Activated CD4-positive, alpha-beta T cell treated with anti-CD3 and anti-CD28 coated beads for 36 hours (primary cell): ENCODE results near the gene ENHO. TPM values are rescaled to one million over a fixed set of nuclear protein-coding genes. Genes with fewer than 3 reads are reported as not detected.

Experiments used
- ATAC-seq: fragments of 200-7000 bp; cut with Tn5 transposase; one replicate; pipeline ENCODE4 v1.10.0; 2021; ENCODE audit warnings: mild to moderate bottlenecking, moderate library complexity
- CTCF ChIA-PET: fragments of 350-600 bp; sonication (Branson Sonifier 250); formaldehyde crosslinking; loops from one replicate; lab custom pipeline; 2021; ENCODE audit warnings: antibody characterized with exemption; lab: Charles Lee
- POLR2A ChIA-PET: fragments of 350-600 bp; sonication (Branson Sonifier 250); formaldehyde crosslinking; loops from one replicate; lab custom pipeline; 2021; ENCODE audit warnings: antibody characterized with exemption, inconsistent platforms; lab: Charles Lee
- DNase-seq: peaks from one replicate; pipeline ENCODE4 v3.0.0-alpha.2; 2020
- H3K27ac Mint-ChIP-seq: one replicate; pipeline ENCODE4 v1.8.0; 2021; ENCODE audit warnings: mixed read lengths
- H3K27me3 Mint-ChIP-seq: one replicate; pipeline ENCODE4 v1.8.0; 2021; ENCODE audit warnings: mixed read lengths
- H3K36me3 Mint-ChIP-seq: one replicate; pipeline ENCODE4 v1.8.0; 2021; ENCODE audit warnings: low read depth, mixed read lengths
- H3K4me1 Mint-ChIP-seq: one replicate; pipeline ENCODE4 v1.8.0; 2021; ENCODE audit warnings: mixed read lengths
- H3K4me3 Mint-ChIP-seq: one replicate; pipeline ENCODE4 v1.8.0; 2021; ENCODE audit warnings: mild to moderate bottlenecking, moderate library complexity, mixed read lengths
- H3K9me3 Mint-ChIP-seq: one replicate; pipeline ENCODE4 v1.8.0; 2021; ENCODE audit warnings: low read depth, mixed read lengths
- intact Hi-C, 2 experiments: fragments of 100-400 bp; cut with DNase I in 1 of 2; cut with micrococcal nuclease in 1 of 2; formaldehyde crosslinking; loops; one replicate each; pipeline versions ENCODE4 v1.14.2 to v1.15.1; 2022 to 2024; cut with DNase I, micrococcal nuclease
- total RNA-seq, 2 experiments: library from RNA; stranded (reverse); gene quantifications; one replicate each; pipeline ENCODE4 v1.2.3, GENCODE V29; 2021

The ENHO gene
- total RNA-seq, 2 experiments from 2014 or later, result not detected

- ATAC-seq (no peak), DNase-seq (no peak)
- POLR2A ChIA-PET, result no interaction called here
- no peaks in the 10 kb centered on the region for H3K4me1 Mint-ChIP-seq
- intact Hi-C loops, result no loop called here
- H3K27me3 Mint-ChIP-seq, result peaks cover 12% of the 10 kb centered on the region
- H3K9me3 Mint-ChIP-seq, result no peaks in the 10 kb centered on the region
- no peak overlapping the region for H3K27ac Mint-ChIP-seq
- CTCF ChIA-PET, result interaction anchor here (0.8 to 1.0 kb wide), 2 partner anchors 8 to 151 kb away, joined by 3 read pairs; no protein-coding TSS in a partner anchor
- no peaks in the 10 kb centered on the region for H3K36me3 Mint-ChIP-seq
- no peak overlapping the region for H3K4me3 Mint-ChIP-seq
These were observed 32.2 kb upstream of the ENHO start for GRCh38 chr9:34555002-34555348.

GRCh38 chr9:34554211-34555001, 31.6 kb upstream of the ENHO start:
- peaks cover 10% of the 10 kb centered on the region for H3K27me3 Mint-ChIP-seq
- CTCF ChIA-PET, result interaction anchor here (1.0 kb wide), 1 partner anchor 150 kb away, joined by 3 read pairs; no protein-coding TSS in a partner anchor

GRCh38 chr9:34553511-34554021, 30.8 kb upstream of the ENHO start:
- POLR2A ChIA-PET, result interaction anchor here (0.6 kb wide), 1 partner anchor 498 kb away, joined by 3 read pairs; no protein-coding TSS in a partner anchor
- no peak overlapping the region for H3K27ac Mint-ChIP-seq
- no peak for DNase-seq
- no peak overlapping the region for H3K4me3 Mint-ChIP-seq
- no peaks in the 10 kb centered on the region for H3K9me3 Mint-ChIP-seq
- peaks cover 8% of the 10 kb centered on the region for H3K27me3 Mint-ChIP-seq
- no peaks in the 10 kb centered on the region for H3K4me1 Mint-ChIP-seq
- intact Hi-C loops, result no loop called here
- no peak for ATAC-seq
- no peaks in the 10 kb centered on the region for H3K36me3 Mint-ChIP-seq
- CTCF ChIA-PET, result no interaction called here

More at GRCh38 chr9:34554211-34555001, 31.6 kb upstream of the ENHO start:
- Mint-ChIP-seq H3K9me3 (no peaks in the 10 kb centered on the region), H3K36me3 (no peaks in the 10 kb centered on the region), H3K27ac (no peak overlapping the region), H3K4me1 (no peaks in the 10 kb centered on the region), H3K4me3 (no peak overlapping the region)
- intact Hi-C loops, result no loop called here
- DNase-seq (no peak), ATAC-seq (no peak)
- POLR2A ChIA-PET, result no interaction called here

GRCh38 chr9:34552986-34553385, 30.2 kb upstream of the ENHO start:
- H3K4me3 Mint-ChIP-seq, result no peak overlapping the region
- H3K27ac Mint-ChIP-seq, result no peak overlapping the region
- ChIA-PET CTCF (no interaction called here), POLR2A (interaction anchor here (0.6 kb wide), 1 partner anchor 498 kb away, joined by 3 read pairs; no protein-coding TSS in a partner anchor)
- no peak for ATAC-seq
- no peaks in the 10 kb centered on the region for H3K36me3 Mint-ChIP-seq
- intact Hi-C loops, result no loop called here
- H3K9me3 Mint-ChIP-seq, result no peaks in the 10 kb centered on the region
- peaks cover 13% of the 10 kb centered on the region for H3K27me3 Mint-ChIP-seq
- no peak for DNase-seq
- no peaks in the 10 kb centered on the region for H3K4me1 Mint-ChIP-seq

- intact Hi-C loops, result no loop called here
- Mint-ChIP-seq H3K4me1 (no peaks in the 10 kb centered on the region), H3K36me3 (no peaks in the 10 kb centered on the region), H3K27me3 (peaks cover 11% of the 10 kb centered on the region), H3K27ac (no peak overlapping the region), H3K9me3 (no peaks in the 10 kb centered on the region), H3K4me3 (no peak overlapping the region)
- ChIA-PET CTCF (no interaction called here), POLR2A (no interaction called here)
- ATAC-seq (no peak), DNase-seq (no peak)
These were observed 29.8 kb upstream of the ENHO start for GRCh38 chr9:34552606-34552981.

- H3K4me3 Mint-ChIP-seq, result no peak overlapping the region
- peaks cover 9% of the 10 kb centered on the region for H3K27me3 Mint-ChIP-seq
- no peaks in the 10 kb centered on the region for H3K4me1 Mint-ChIP-seq
- no peaks in the 10 kb centered on the region for H3K36me3 Mint-ChIP-seq
- H3K27ac Mint-ChIP-seq, result no peak overlapping the region
- DNase-seq (no peak), ATAC-seq (no peak)
- POLR2A ChIA-PET, result no interaction called here
- CTCF ChIA-PET, result no interaction called here
- no peaks in the 10 kb centered on the region for H3K9me3 Mint-ChIP-seq
- intact Hi-C loops, result no loop called here
These were observed 29.2 kb upstream of the ENHO start for GRCh38 chr9:34551751-34552605.

GRCh38 chr9:34550681-34551270, 28.0 kb upstream of the ENHO start:
- no peak overlapping the region for H3K27ac Mint-ChIP-seq
- ChIA-PET CTCF (interaction anchor here (0.7 kb wide), 1 partner anchor 1184 kb away, joined by 3 read pairs; no protein-coding TSS in a partner anchor), POLR2A (no interaction called here)
- no peak for DNase-seq
- no peaks in the 10 kb centered on the region for H3K4me1 Mint-ChIP-seq
- no peak overlapping the region for H3K4me3 Mint-ChIP-seq
- H3K27me3 Mint-ChIP-seq, result peaks cover 7% of the 10 kb centered on the region
- no peaks in the 10 kb centered on the region for H3K9me3 Mint-ChIP-seq
- no peaks in the 10 kb centered on the region for H3K36me3 Mint-ChIP-seq
- intact Hi-C loops, result no loop called here
- ATAC-seq, result no peak

GRCh38 chr9:34550016-34550680, 27.4 kb upstream of the ENHO start:
- H3K4me1 Mint-ChIP-seq, result no peaks in the 10 kb centered on the region
- intact Hi-C loops, result no loop called here
- H3K27me3 Mint-ChIP-seq, result peaks cover 7% of the 10 kb centered on the region
- no peak for DNase-seq
- CTCF ChIA-PET, result interaction anchor here (0.6 to 1.0 kb wide), 3 partner anchors 12 to 147 kb away, joined by 3 read pairs; no protein-coding TSS in a partner anchor
- no peak overlapping the region for H3K4me3 Mint-ChIP-seq
- no peak overlapping the region for H3K27ac Mint-ChIP-seq
- POLR2A ChIA-PET, result no interaction called here
- H3K36me3 Mint-ChIP-seq, result no peaks in the 10 kb centered on the region
- no peak for ATAC-seq
- no peaks in the 10 kb centered on the region for H3K9me3 Mint-ChIP-seq

GRCh38 chr9:34549407-34549732, 26.6 kb upstream of the ENHO start:
- no peaks in the 10 kb centered on the region for H3K9me3 Mint-ChIP-seq
- intact Hi-C loops, result no loop called here
- H3K4me1 Mint-ChIP-seq, result no peaks in the 10 kb centered on the region
- no peak for ATAC-seq
- H3K36me3 Mint-ChIP-seq, result no peaks in the 10 kb centered on the region
- H3K4me3 Mint-ChIP-seq, result no peak overlapping the region
- peaks cover 7% of the 10 kb centered on the region for H3K27me3 Mint-ChIP-seq
- DNase-seq, result no peak
- ChIA-PET CTCF (interaction anchor here (0.6 to 1.0 kb wide), 3 partner anchors 12 to 146 kb away, joined by 3 read pairs; no protein-coding TSS in a partner anchor), POLR2A (no interaction called here)
- no peak overlapping the region for H3K27ac Mint-ChIP-seq

- POLR2A ChIA-PET, result no interaction called here
These were observed 25.3 kb upstream of the ENHO start for GRCh38 chr9:34547960-34548611.

More at GRCh38 chr9:34547960-34548611, 25.3 kb upstream of the ENHO start:
- Mint-ChIP-seq H3K4me1 (no peaks in the 10 kb centered on the region), H3K36me3 (no peaks in the 10 kb centered on the region), H3K27ac (no peak overlapping the region), H3K4me3 (no peak overlapping the region), H3K9me3 (no peaks in the 10 kb centered on the region), H3K27me3 (peaks cover 7% of the 10 kb centered on the region)
- CTCF ChIA-PET, result interaction anchor here (0.6 to 2.6 kb wide), 14 partner anchors 21 to 255 kb away, joined by 3 to 17 read pairs (median 3); no protein-coding TSS in a partner anchor
- intact Hi-C loops, result loop anchor here (1.0 to 2.0 kb wide), 6 partner anchors 43 to 144 kb away; no protein-coding TSS in a partner anchor
- peak; percentile 69 for DNase-seq
- peak; percentile 71 for ATAC-seq
